ENCODE measurements around the gene TMEM131L.

The TMEM131L gene

GRCh38 chr4:153479101-153479500 lies 12.9 kb downstream of the TMEM131L start:
- Histone ChIP-seq H3K36me3 (ENCODE audit: insufficient read depth, low read length) (peaks cover 5% of the 10 kb centered on the region; the same call in 1 of the 2 replicates), H3K4me1 (ENCODE audit: insufficient read depth, low read length) (peaks cover 16% of the 10 kb centered on the region), H3K9ac (ENCODE audit: low read depth, low read length) (no peak overlapping the region), H3K9me3 (ENCODE audit: control insufficient read depth, insufficient read depth, low read length) (no peaks in the 10 kb centered on the region)

- H3K4me1 ChIP-seq (ENCODE audit: insufficient read depth, low read length) = peaks cover 18% of the 10 kb centered on the region
- no peaks in the 10 kb centered on the region for H3K9me3 ChIP-seq (ENCODE audit: control insufficient read depth, insufficient read depth, low read length)
- H3K36me3 ChIP-seq (ENCODE audit: insufficient read depth, low read length) = 0 out of 2 replicates have a peak, but pooled peaks cover 5% of the 10 kb centered on the region
- H3K9ac ChIP-seq (ENCODE audit: low read depth, low read length) = no peak overlapping the region
Observed at GRCh38 chr4:153480704-153481103, 14.5 kb downstream of the TMEM131L start.

DNA sequence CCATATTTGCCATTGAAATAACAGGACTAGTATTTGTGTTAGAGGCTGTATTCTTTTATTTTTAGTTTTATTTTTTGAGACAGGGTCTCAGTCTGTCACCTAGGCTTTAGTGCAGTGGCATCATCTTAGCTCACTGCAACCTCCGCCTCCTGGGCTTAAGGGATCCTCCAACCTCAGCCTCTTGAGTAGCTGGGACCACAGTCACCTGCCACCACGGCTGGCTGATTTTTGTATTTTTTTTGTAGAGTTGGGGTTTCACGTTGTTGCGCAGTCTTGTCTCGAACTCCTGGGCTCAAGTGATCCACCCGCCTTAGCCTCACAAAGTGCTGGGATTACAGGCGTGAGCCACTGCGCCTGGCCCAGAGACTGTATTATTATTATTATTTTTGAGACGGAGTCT lies 15.3 kb downstream of the TMEM131L start:
- H3K36me3 ChIP-seq (ENCODE audit: insufficient read depth, low read length) = 0 out of 2 replicates have a peak, but pooled peaks cover 5% of the 10 kb centered on the region
- H3K4me1 ChIP-seq (ENCODE audit: insufficient read depth, low read length) = peaks cover 26% of the 10 kb centered on the region
- no peaks in the 10 kb centered on the region for H3K9me3 ChIP-seq (ENCODE audit: control insufficient read depth, insufficient read depth, low read length)
- H3K9ac ChIP-seq (ENCODE audit: low read depth, low read length) = no peak overlapping the region

DNA sequence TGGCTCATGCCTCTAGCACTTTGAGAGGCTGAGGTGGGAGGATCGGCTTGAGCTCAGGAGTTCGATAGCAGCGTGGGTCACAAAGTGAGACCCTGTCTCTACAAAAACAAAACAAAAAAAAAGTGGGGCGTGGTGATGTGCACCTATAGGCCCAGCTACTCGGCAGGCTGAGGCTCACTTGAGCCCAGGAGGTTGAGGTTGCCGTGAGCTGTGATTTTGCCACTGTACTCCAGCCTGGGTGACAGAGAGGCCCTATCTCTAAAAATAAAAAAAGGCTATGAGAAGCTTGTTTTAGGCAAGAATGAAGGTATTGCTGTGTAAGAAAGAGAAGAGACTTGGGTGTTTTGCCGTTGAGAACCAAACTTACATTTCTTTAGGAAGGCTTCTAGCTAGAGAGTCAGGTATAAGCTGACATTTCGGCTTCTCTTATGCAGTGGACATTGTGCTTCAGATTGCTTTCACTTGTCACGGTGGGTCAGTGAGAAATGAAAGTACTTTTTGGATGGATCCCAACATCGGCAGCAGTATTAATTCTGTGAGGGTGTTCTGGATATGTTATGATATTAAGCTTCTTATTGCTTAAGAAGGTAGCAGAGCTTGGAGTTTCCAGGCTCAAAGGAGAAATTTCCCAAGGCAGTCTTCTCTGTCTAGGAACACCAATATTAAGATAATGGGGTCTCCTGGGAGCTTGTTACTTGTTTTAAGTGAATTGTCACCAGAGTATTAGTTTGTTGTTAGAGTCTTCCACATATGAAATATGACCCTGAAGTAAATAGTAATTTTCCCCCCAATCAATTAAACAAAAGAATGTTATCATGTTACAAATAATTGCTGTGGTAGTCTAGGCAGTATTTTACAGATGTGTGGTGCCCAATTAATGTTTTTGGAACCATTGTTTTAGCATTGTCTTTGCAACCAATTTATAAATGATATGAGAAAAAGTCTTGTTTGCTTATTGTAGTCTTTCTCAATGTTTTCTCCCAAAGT lies 17.6 kb downstream of the TMEM131L start:
- H3K36me3 ChIP-seq (ENCODE audit: insufficient read depth, low read length) = 0 out of 2 replicates have a peak, but pooled peaks cover 5% of the 10 kb centered on the region
- no peak overlapping the region for H3K9ac ChIP-seq (ENCODE audit: low read depth, low read length)
- H3K9me3 ChIP-seq (ENCODE audit: control insufficient read depth, insufficient read depth, low read length) = no peaks in the 10 kb centered on the region
- peaks cover 45% of the 10 kb centered on the region for H3K4me1 ChIP-seq (ENCODE audit: insufficient read depth, low read length)

DNA sequence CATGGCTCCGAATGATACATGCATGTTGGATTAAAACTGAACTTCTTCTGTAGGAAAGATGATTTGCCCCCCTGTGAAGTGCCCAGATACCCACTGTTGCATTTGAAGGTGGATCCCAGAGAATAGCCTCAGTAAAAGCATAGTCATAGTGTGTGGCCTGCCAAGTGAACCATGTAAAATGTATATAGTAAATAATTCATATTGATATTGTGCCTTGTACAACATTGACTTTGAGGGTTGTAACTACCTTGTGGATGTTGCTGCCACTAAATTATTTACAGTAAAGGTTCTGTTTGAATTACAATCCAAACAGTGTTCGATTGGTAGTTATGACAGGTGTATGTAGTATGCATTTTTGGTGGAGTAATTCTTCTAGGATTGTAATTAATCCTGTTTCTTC lies 19.2 kb downstream of the TMEM131L start:
- Histone ChIP-seq H3K9ac (ENCODE audit: low read depth, low read length) (no peak overlapping the region), H3K4me1 (ENCODE audit: insufficient read depth, low read length) (peaks cover 49% of the 10 kb centered on the region), H3K36me3 (ENCODE audit: insufficient read depth, low read length) (0 out of 2 replicates have a peak, but pooled peaks cover 5% of the 10 kb centered on the region)

DNA sequence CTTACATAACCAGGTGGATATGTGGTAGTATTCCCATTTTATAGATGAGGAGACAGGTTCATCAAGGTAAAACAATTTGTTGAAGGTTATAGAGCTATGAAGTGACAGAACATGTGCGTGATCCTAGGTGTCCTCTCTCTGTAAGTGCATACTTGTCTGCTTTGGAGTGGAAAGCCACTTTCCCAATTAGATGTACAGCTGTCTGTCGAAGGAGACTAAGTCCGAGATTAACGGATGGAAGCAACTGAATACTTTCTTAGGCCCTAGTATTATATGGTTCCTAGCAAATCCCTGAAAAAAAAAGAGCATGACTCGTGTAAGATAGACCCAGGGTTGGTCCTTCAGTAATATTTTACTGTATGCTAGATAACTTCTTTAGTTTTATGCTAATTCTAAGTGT lies 19.7 kb downstream of the TMEM131L start:
- Histone ChIP-seq H3K4me1 (ENCODE audit: insufficient read depth, low read length) (peaks cover 49% of the 10 kb centered on the region), H3K36me3 (ENCODE audit: insufficient read depth, low read length) (0 out of 2 replicates have a peak, but pooled peaks cover 2% of the 10 kb centered on the region), H3K9ac (ENCODE audit: low read depth, low read length) (no peak overlapping the region), H3K9me3 (ENCODE audit: control insufficient read depth, insufficient read depth, low read length) (no peaks in the 10 kb centered on the region)

More for the DNA sequence above, 19.2 kb downstream of the TMEM131L start:
- no peaks in the 10 kb centered on the region for H3K9me3 ChIP-seq (ENCODE audit: control insufficient read depth, insufficient read depth, low read length)

GRCh38 chr4:153486281-153487151 lies 20.4 kb downstream of the TMEM131L start:
- Histone ChIP-seq H3K9ac (ENCODE audit: low read depth, low read length) (peak overlapping the region; percentile 12; the same call in 1 of the 2 replicates), H3K9me3 (ENCODE audit: control insufficient read depth, insufficient read depth, low read length) (no peaks in the 10 kb centered on the region), H3K4me1 (ENCODE audit: insufficient read depth, low read length) (peaks cover 49% of the 10 kb centered on the region), H3K36me3 (ENCODE audit: insufficient read depth, low read length) (no peaks in the 10 kb centered on the region)

DNA sequence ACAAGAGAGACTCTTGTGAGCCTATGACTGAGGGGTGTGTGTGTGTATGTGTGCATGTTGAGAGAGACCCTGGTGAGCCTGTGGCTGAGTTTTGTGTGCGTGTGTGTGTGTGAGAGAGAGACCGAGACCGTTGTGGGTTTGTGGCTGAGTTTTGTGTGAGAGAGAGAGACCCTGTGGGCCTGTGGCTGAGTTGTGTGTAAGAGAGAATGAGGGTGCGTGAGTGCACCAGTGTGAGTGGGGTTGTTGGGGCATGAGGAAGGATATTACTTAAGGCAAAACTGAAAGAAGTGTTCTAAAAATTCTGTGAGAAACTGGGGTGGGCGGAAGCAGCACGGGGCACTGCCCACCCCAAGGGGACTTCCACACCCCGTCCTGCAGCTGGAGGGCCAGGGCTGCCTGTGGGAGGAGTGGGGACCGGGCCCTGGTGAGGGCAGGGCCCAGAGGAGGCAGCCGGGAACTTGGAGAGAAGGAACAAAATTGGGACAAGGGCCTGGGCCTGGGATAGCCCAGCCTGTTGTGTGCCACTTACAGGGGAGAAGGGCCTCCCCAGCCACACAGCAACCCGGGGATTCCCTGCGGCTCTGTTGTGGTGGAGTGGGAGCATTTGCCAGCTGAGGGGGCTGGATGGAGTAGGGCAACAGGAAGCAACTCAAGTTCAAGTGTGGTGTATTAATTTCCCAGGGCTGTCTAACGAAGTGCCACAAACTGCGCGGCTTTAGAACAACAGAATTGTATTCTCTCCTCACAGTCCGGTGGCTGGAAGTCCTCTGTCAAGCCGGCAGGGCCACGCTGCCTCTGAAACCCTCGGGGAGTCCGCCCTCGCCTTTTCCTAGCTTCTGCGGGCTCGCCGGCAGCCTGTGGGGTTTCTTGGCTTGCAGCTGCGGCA lies 22.1 kb downstream of the TMEM131L start:
- Histone ChIP-seq H3K9me3 (ENCODE audit: control insufficient read depth, insufficient read depth, low read length) (no peaks in the 10 kb centered on the region), H3K4me1 (ENCODE audit: insufficient read depth, low read length) (peaks cover 45% of the 10 kb centered on the region), H3K9ac (ENCODE audit: low read depth, low read length) (peak overlapping the region; percentile 1; the same call in 1 of the 2 replicates), H3K36me3 (ENCODE audit: insufficient read depth, low read length) (no peaks in the 10 kb centered on the region)

GRCh38 chr4:153489856-153490558 lies 23.8 kb downstream of the TMEM131L start:
- Histone ChIP-seq H3K4me1 (ENCODE audit: insufficient read depth, low read length) (peaks cover 59% of the 10 kb centered on the region), H3K36me3 (ENCODE audit: insufficient read depth, low read length) (no peaks in the 10 kb centered on the region), H3K9ac (ENCODE audit: low read depth, low read length) (no peak overlapping the region), H3K9me3 (ENCODE audit: control insufficient read depth, insufficient read depth, low read length) (no peaks in the 10 kb centered on the region)

- Histone ChIP-seq H3K36me3 (ENCODE audit: insufficient read depth, low read length) (no peaks in the 10 kb centered on the region), H3K9ac (ENCODE audit: low read depth, low read length) (no peak overlapping the region), H3K4me1 (ENCODE audit: insufficient read depth, low read length) (peaks cover 64% of the 10 kb centered on the region), H3K9me3 (ENCODE audit: control insufficient read depth, insufficient read depth, low read length) (no peaks in the 10 kb centered on the region)
Observed at GRCh38 chr4:153490985-153491483, 24.9 kb downstream of the TMEM131L start.

GRCh38 chr4:153494562-153494961 lies 28.4 kb downstream of the TMEM131L start:
- Histone ChIP-seq H3K9me3 (ENCODE audit: control insufficient read depth, insufficient read depth, low read length) (no peaks in the 10 kb centered on the region), H3K36me3 (ENCODE audit: insufficient read depth, low read length) (no peaks in the 10 kb centered on the region), H3K4me1 (ENCODE audit: insufficient read depth, low read length) (peaks cover 57% of the 10 kb centered on the region), H3K9ac (ENCODE audit: low read depth, low read length) (no peak overlapping the region; the same call in 1 of the 2 replicates)

GRCh38 chr4:153495480-153496193 lies 29.5 kb downstream of the TMEM131L start:
- no peaks in the 10 kb centered on the region for H3K36me3 ChIP-seq (ENCODE audit: insufficient read depth, low read length)
- no peak overlapping the region for H3K9ac ChIP-seq (ENCODE audit: low read depth, low read length)
- H3K9me3 ChIP-seq (ENCODE audit: control insufficient read depth, insufficient read depth, low read length) = no peaks in the 10 kb centered on the region
- peaks cover 50% of the 10 kb centered on the region for H3K4me1 ChIP-seq (ENCODE audit: insufficient read depth, low read length)

Measured in ES-I3 (cell line).